Mucosa of stomach (tissue), 1 donor: ENCODE data around the gene DDC.

Experiments
- H3K27me3 ChIP-seq: one replicate; pipeline ENCODE4 v1.7.0; 2013; ENCODE audit warnings: mild to moderate bottlenecking, low read length; ENCODE audit not compliant: control insufficient read depth, insufficient read depth
- H3K36me3 ChIP-seq: one replicate; pipeline ENCODE4 v1.7.0; 2013; ENCODE audit warnings: low read length; ENCODE audit not compliant: control insufficient read depth, insufficient read depth
- H3K4me1 ChIP-seq: one replicate; pipeline ENCODE4 v1.7.0; 2013; ENCODE audit warnings: mild to moderate bottlenecking, low read length; ENCODE audit not compliant: control insufficient read depth, insufficient read depth
- H3K4me3 ChIP-seq: one replicate; pipeline ENCODE4 v1.7.0; 2013; ENCODE audit warnings: low read length
- H3K9ac ChIP-seq: one replicate; pipeline ENCODE4 v1.7.0; 2013; ENCODE audit warnings: mild to moderate bottlenecking, low read length, moderate library complexity
- H3K9me3 ChIP-seq: one replicate; pipeline ENCODE4 v1.7.0; 2013; ENCODE audit warnings: mild to moderate bottlenecking, low read length, moderate library complexity; ENCODE audit not compliant: control insufficient read depth
- donor health status: Pancreatic carcinoma.

Gene DDC

DNA sequence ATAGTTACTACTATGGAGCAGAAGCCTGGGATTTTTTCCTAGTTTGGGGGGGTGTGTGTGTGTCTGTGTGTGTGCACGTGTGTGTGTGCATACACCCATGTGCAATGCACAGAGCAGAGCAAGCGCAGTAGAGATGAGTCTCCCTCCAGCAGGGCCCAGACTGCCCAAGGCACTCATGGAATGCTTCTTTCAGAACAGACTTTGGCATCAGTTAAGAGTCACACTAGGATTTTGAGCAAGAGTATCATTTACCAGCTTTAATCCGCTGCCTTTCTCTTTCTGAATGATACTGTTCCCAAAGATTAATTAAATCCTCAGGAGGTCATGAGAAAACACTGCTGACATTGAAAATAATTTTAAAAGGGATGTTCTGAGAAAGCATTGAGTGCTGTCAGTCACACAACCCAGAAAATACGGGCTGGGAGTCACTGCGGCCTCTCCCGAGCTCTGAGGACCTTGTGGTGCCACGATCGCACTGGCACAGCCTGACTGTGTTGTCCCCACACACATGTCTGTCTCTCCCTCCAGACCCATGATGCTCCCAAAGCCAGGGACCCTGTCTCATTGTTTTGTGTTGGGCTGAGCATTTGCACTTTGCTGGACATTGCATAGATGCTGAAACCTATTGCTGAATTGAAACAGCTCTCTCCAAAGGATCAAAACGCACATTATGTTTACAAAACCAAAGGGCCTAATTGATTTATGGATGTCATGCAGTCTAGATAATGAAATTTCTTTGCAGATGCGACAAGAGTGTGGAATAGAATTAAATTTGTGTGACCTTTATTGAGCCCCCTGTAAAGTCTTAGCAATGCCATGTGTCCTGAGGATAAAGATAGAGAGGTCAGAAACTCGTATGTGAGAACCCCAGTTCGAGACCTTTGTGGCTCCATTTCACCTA, 60.3 kb downstream of the DDC start:
- H3K4me1 ChIP-seq, result peaks cover 8% of the 10 kb centered on the region
- H3K9ac ChIP-seq, result no peak overlapping the region
- no peaks in the 10 kb centered on the region for H3K36me3 ChIP-seq
- H3K27me3 ChIP-seq, result no peaks in the 10 kb centered on the region
- no peak overlapping the region for H3K4me3 ChIP-seq
- no peaks in the 10 kb centered on the region for H3K9me3 ChIP-seq

DNA sequence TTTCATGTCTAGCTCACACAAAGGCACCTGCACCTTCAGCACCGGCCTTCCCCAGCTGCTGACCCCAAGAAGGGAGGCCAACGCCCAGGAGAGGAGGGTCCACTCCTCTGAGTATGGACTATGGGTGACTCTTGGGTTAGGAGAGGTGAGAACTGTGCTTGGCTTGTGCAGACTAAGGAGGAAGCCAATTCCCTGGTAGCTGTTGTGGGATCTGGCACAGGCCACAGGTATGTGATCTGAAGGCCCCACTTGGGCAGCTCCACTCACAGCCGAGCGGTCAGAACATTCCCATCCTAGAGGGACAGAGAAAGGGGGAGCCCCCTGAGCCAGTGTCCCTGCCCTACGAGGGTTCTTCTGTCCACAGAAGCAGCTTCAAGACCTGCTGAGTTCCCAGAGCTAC, 62.3 kb downstream of the DDC start:
- Histone ChIP-seq H3K36me3 (no peaks in the 10 kb centered on the region), H3K27me3 (no peaks in the 10 kb centered on the region), H3K4me1 (peaks cover 8% of the 10 kb centered on the region), H3K4me3 (no peak overlapping the region), H3K9me3 (no peaks in the 10 kb centered on the region), H3K9ac (no peak overlapping the region)

DNA sequence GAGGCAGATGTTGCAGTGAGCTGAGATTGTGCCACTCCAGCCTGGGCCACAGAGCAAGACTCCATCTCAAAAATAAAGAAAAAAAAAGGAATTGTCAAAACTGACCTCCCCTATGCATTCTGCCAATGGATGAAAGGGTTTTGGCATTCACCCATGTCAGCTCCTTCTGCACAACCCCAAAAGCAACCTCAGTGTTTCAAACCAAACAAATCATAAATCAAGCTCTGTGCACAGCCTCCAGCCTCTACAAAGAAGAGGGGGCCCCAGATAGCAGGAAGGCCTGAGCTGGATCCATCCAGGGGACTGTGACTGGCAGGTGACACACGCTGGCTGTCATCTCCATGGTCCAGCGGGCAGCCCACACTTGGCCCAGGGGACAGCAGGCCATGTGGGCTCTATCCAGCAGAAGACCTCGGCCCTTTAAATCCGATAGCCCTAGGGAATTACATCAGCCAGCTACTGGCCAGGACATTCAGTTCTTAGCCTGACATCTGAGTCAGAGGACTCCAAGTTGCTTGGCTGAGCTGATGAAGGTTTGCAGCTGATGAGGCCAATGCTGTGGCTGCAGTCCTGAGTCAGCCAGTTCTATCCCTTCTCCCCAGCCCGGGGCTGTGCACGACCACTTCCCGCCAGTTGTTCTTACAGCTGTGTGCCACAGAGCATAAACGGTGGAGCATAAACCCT, 63.1 kb downstream of the DDC start:
- Histone ChIP-seq H3K9me3 (no peaks in the 10 kb centered on the region), H3K4me1 (peaks cover 13% of the 10 kb centered on the region), H3K4me3 (no peak overlapping the region), H3K9ac (no peak overlapping the region), H3K36me3 (no peaks in the 10 kb centered on the region), H3K27me3 (no peaks in the 10 kb centered on the region)

DNA sequence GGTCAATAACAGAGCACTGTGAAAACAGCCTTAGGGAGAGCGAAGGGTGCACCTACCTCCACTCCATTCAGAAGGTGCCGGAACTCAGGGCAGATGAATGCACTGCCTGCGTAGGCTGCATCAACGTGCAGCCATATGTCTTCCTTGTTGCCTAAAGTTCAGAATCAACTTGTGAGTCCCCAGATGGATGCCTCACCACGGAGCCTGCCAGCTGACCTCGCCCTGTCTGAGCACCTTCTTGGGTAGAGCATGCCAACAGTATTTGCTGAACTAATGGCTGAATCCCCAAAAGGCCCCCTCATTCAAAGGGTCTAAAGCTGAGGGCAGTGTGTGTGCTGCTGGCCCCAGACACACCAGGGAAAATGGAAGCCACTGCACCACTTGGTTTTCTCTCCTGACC, 66.1 kb downstream of the DDC start:
- no peak overlapping the region for H3K4me3 ChIP-seq
- H3K4me1 ChIP-seq, result peaks cover 27% of the 10 kb centered on the region
- H3K36me3 ChIP-seq, result no peaks in the 10 kb centered on the region
- no peaks in the 10 kb centered on the region for H3K27me3 ChIP-seq
- H3K9me3 ChIP-seq, result no peaks in the 10 kb centered on the region
- H3K9ac ChIP-seq, result no peak overlapping the region

DNA sequence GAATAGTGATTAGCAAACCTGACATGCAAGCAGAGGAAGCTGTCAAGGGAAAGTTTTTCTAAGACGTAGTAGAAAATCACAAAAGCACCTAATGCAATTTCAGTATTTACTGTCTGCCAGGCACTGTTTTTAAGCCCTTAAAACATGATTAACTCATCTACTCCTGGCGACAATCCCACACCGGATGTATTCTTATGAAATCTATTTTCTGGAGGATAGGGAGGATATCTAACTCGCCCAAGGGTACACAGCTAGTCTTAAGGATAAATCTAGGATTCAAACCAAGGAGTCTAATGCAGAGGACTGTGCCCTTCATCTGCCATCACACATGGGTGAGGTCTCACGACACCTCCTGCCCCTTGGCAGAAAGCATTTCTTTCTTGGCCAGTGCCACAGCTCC, 67.2 kb downstream of the DDC start:
- no peak overlapping the region for H3K9ac ChIP-seq
- no peak overlapping the region for H3K4me3 ChIP-seq
- H3K4me1 ChIP-seq, result peaks cover 25% of the 10 kb centered on the region
- H3K27me3 ChIP-seq, result no peaks in the 10 kb centered on the region
- no peaks in the 10 kb centered on the region for H3K36me3 ChIP-seq
- no peaks in the 10 kb centered on the region for H3K9me3 ChIP-seq

DNA sequence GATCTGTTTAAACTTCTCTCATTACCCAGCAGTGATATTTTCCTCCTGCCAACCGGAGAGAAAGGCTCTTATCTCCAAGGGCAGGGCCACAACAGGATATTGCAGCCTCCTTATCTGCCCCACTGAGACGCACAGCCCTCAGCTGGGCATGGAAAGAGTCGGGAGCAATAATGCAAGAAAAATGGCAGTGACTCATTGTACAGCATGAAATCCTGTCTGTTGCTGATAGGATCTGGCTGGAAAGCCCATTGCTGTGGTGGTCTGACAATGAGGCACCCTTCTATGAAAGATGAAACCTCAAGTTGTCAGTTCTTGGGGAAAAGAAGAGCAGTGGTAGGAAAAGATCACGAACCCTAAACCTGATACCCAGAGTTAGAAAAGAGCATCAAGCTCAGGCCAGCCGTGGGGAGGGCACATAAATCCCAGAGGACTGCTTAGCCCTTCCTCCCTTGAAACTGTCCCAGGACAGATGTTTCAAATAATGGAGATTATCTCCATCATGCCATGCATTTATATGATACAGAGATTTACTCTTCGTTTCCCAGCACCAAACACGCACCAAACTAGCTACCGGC, 68.0 kb downstream of the DDC start:
- no peaks in the 10 kb centered on the region for H3K36me3 ChIP-seq
- H3K4me3 ChIP-seq, result no peak overlapping the region
- no peaks in the 10 kb centered on the region for H3K27me3 ChIP-seq
- no peak overlapping the region for H3K9ac ChIP-seq
- H3K4me1 ChIP-seq, result peaks cover 24% of the 10 kb centered on the region
- H3K9me3 ChIP-seq, result no peaks in the 10 kb centered on the region

DNA sequence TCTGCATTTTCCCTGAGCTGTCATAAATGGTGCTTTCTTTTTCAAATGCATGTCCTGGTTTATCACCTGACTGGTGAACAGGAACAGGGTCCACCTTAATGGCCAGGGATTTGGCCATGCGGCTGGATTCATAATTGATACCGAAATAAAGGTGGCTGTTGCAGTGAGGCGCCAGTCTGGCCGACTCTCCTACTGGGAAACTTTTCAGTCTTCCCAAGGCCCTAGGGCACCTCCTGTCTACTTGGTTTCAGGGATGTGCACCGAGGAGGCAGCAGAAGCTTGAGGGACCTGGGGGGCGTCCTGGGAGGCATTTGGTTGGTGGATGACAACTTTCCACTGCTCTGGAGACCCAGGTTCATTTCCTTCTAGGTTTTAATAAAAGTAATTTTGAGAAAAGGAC, 68.6 kb downstream of the DDC start:
- H3K9ac ChIP-seq, result no peak overlapping the region
- peaks cover 24% of the 10 kb centered on the region for H3K4me1 ChIP-seq
- no peak overlapping the region for H3K4me3 ChIP-seq
- no peaks in the 10 kb centered on the region for H3K36me3 ChIP-seq
- no peaks in the 10 kb centered on the region for H3K9me3 ChIP-seq
- H3K27me3 ChIP-seq, result no peaks in the 10 kb centered on the region

DNA sequence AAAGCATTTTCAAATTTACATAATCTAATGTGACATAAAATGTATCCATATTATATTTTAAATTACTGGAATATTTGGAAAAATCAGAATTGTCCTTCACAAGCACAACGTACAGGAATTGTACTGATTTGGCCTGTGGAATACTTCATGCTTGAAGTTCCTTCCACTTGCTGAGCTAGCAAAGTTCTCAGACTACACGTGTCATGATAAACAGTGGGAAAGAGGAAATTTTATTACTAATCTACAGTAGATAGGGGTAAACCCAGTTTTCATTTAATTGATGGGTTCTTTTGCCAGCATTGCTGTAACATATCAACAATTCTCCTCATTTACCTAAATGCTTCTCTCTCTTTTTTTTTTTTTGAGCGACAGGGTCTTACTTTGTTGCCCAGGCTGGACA, 69.5 kb downstream of the DDC start:
- H3K36me3 ChIP-seq, result no peaks in the 10 kb centered on the region
- no peak overlapping the region for H3K9ac ChIP-seq
- H3K9me3 ChIP-seq, result no peaks in the 10 kb centered on the region
- no peak overlapping the region for H3K4me3 ChIP-seq
- no peaks in the 10 kb centered on the region for H3K27me3 ChIP-seq
- H3K4me1 ChIP-seq, result peaks cover 24% of the 10 kb centered on the region

DNA sequence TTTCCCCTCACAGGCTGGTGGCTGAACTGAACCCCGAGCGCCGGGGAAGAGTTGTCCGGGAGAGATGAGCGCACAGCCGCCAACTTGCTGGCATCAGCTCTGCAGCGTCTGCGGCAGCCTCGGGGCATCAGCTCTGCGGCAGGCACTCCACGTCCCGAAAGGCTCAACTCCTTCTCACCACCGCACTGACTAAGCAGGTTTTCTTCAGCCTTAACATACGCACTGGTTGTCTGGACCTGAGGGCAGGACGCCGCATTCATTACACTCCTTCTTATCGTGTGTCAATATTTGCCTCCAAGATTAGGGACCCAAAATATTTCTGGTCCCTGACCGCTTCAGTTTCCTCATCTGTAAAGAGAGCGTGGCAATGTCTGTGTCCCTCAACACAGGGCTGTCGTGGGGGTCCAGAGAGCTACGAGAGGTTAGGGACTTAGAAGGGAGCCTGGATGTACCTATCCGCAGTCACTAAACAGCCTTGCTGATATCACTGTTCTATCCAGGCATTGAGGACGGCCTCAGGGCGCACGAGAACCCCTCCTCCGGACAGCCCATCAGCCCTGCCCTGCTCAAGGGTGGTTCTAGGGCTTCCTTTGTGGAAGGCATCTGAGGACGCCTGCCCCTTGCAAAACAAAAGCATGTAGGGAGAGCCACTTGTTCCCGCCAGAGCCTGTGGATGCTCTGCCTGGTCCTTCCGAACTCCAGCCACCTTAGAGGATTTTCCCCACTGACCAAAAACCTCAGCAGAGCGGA, 72.3 kb downstream of the DDC start:
- Histone ChIP-seq H3K4me1 (peaks cover 24% of the 10 kb centered on the region), H3K4me3 (no peak overlapping the region), H3K36me3 (no peaks in the 10 kb centered on the region), H3K9ac (no peak overlapping the region), H3K27me3 (no peaks in the 10 kb centered on the region), H3K9me3 (no peaks in the 10 kb centered on the region)

DNA sequence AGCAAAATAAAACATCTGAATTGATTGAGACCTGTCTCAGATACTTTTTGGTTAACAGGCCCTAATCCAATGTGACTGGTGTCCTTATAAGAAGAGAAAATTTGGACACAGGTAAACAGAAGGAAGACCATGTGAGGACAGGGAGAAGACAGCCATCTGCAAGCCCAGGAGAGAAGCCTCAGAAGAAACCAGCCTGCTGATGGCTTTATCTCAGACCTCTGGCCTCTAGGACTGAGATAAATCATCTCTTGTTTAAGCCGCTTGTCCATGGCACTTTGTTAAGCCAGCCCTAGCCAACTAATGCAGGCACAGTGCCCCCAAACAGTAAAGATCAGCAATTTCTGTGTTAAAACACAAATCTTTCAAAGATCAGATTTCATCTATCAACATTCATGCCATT, 73.3 kb downstream of the DDC start:
- H3K36me3 ChIP-seq, result no peaks in the 10 kb centered on the region
- peaks cover 18% of the 10 kb centered on the region for H3K4me1 ChIP-seq
- H3K4me3 ChIP-seq, result no peak overlapping the region
- H3K9me3 ChIP-seq, result no peaks in the 10 kb centered on the region
- H3K9ac ChIP-seq, result no peak overlapping the region
- H3K27me3 ChIP-seq, result no peaks in the 10 kb centered on the region

DNA sequence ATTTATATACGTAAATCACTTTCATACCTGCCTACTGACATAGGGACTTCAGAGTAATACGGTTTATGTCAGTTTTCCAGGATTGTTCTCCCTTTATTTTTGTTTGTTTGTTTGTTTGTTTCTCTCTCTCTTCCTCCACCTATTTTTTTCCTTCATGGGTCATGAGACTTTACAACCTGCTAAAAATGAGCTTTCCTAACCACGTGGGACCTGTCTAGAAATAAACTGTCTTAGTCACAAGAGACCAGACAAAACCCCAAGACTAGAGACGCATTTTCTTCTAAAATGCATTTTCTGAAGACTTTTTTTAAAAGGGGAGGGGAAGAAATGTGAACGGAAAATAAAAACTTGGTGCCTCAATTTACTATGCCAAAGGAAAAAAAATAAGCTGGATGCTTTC, 74.0 kb downstream of the DDC start:
- no peaks in the 10 kb centered on the region for H3K9me3 ChIP-seq
- no peaks in the 10 kb centered on the region for H3K27me3 ChIP-seq
- no peak overlapping the region for H3K4me3 ChIP-seq
- H3K4me1 ChIP-seq, result peaks cover 10% of the 10 kb centered on the region
- H3K9ac ChIP-seq, result no peak overlapping the region
- no peaks in the 10 kb centered on the region for H3K36me3 ChIP-seq

DNA sequence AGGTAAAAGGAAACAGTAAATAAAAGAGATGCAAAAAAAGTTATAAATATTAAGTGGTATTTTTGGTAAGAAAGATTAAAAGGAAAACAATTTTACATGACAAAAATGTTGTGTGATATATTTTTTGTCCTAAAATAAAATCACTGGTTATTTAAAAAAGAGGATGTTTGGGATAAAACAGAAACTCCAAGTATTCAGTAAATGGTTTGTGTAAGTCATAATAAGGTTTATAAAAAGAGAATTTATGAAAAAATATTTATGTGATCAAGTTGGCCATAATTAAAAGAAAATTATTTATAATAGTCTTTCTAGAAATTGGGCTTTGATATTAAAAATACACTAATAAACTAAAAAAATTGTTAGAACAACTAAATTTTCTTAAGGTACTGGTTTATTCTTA, 76.8 kb downstream of the DDC start:
- no peaks in the 10 kb centered on the region for H3K9me3 ChIP-seq
- no peak overlapping the region for H3K9ac ChIP-seq

More for the DNA sequence above, 76.8 kb downstream of the DDC start:
- no peaks in the 10 kb centered on the region for H3K36me3 ChIP-seq
- H3K4me1 ChIP-seq, result peaks cover 5% of the 10 kb centered on the region
- H3K27me3 ChIP-seq, result no peaks in the 10 kb centered on the region
- no peak overlapping the region for H3K4me3 ChIP-seq
